ENCODE results near the gene NTM. TPM values are rescaled to one million over a fixed set of nuclear protein-coding genes. Genes with fewer than 3 reads are reported as not detected.

NTM gene
- polyA plus RNA-seq, 4 donors: 0.94 to 3.1 (median 1.4) TPM; not detected in 1

GRCh38 chr11:131763193-131763890 lies 392.9 kb downstream of the NTM start:
- no peak for DNase-seq
- H3K36me3 ChIP-seq (ENCODE audit: control insufficient read depth in 3 of 3, insufficient read depth in 2 of 3, low read depth in 1 of 3, low read length in 3 of 3): no peaks in the 10 kb centered on the region
- no peak for FAIRE-seq
- no peaks in the 10 kb centered on the region for H3K9me3 ChIP-seq (ENCODE audit: control insufficient read depth in 2 of 2, insufficient read depth in 1 of 2, low read depth in 1 of 2, low read length in 1 of 2)
- H3K4me1 ChIP-seq (ENCODE audit: control insufficient read depth in 3 of 3, insufficient read depth in 2 of 3, low read depth in 1 of 3, low read length in 2 of 3): no peaks in the 10 kb centered on the region
- no peak overlapping the region for H3K27ac ChIP-seq (ENCODE audit: low read depth in 1 of 3, low read length in 2 of 3)
- no peaks in the 10 kb centered on the region for H3K27me3 ChIP-seq (ENCODE audit: control insufficient read depth in 3 of 3, insufficient read depth in 3 of 3, low read length in 3 of 3)
- H3K4me3 ChIP-seq (ENCODE audit: low read depth in 1 of 3, low read length in 3 of 3): no peak overlapping the region
- WGBS, 3 donors: 42 to 50% (median 43%) methylated on average over 4 of the region's 4 CpGs

GRCh38 chr11:131764126-131764525 lies 393.7 kb downstream of the NTM start:
- DNase-seq (no peak), FAIRE-seq (no peak)
- Histone ChIP-seq H3K4me3 (ENCODE audit: low read depth in 1 of 3, low read length in 3 of 3) (no peak overlapping the region), H3K4me1 (ENCODE audit: control insufficient read depth in 3 of 3, insufficient read depth in 2 of 3, low read depth in 1 of 3, low read length in 2 of 3) (no peaks in the 10 kb centered on the region), H3K27me3 (ENCODE audit: control insufficient read depth in 3 of 3, insufficient read depth in 3 of 3, low read length in 3 of 3) (no peaks in the 10 kb centered on the region), H3K36me3 (ENCODE audit: control insufficient read depth in 3 of 3, insufficient read depth in 2 of 3, low read depth in 1 of 3, low read length in 3 of 3) (no peaks in the 10 kb centered on the region), H3K27ac (ENCODE audit: low read depth in 1 of 3, low read length in 2 of 3) (no peak overlapping the region), H3K9me3 (ENCODE audit: control insufficient read depth in 2 of 2, insufficient read depth in 1 of 2, low read depth in 1 of 2, low read length in 1 of 2) (no peaks in the 10 kb centered on the region)
- WGBS, 3 donors: 74 to 84% (median 75%) methylated on average over 5 of the region's 5 CpGs

- WGBS, 3 donors: 65 to 73% (median 71%) methylated on average over 3 of the region's 3 CpGs
- no peak for FAIRE-seq
- Histone ChIP-seq H3K27ac (ENCODE audit: low read depth in 1 of 3, low read length in 2 of 3) (no peak overlapping the region), H3K9me3 (ENCODE audit: control insufficient read depth in 2 of 2, insufficient read depth in 1 of 2, low read depth in 1 of 2, low read length in 1 of 2) (no peaks in the 10 kb centered on the region), H3K36me3 (ENCODE audit: control insufficient read depth in 3 of 3, insufficient read depth in 2 of 3, low read depth in 1 of 3, low read length in 3 of 3) (no peaks in the 10 kb centered on the region), H3K27me3 (ENCODE audit: control insufficient read depth in 3 of 3, insufficient read depth in 3 of 3, low read length in 3 of 3) (no peaks in the 10 kb centered on the region), H3K4me1 (ENCODE audit: control insufficient read depth in 3 of 3, insufficient read depth in 2 of 3, low read depth in 1 of 3, low read length in 2 of 3) (no peaks in the 10 kb centered on the region), H3K4me3 (ENCODE audit: low read depth in 1 of 3, low read length in 3 of 3) (no peak overlapping the region)
- no peak for DNase-seq
These were observed 394.2 kb downstream of the NTM start for GRCh38 chr11:131764649-131765048.

GRCh38 chr11:131766637-131767036 lies 396.2 kb downstream of the NTM start:
- H3K27ac ChIP-seq (ENCODE audit: low read depth in 1 of 3, low read length in 2 of 3): no peak overlapping the region
- H3K27me3 ChIP-seq (ENCODE audit: control insufficient read depth in 3 of 3, insufficient read depth in 3 of 3, low read length in 3 of 3): no peaks in the 10 kb centered on the region
- no peaks in the 10 kb centered on the region for H3K4me1 ChIP-seq (ENCODE audit: control insufficient read depth in 3 of 3, insufficient read depth in 2 of 3, low read depth in 1 of 3, low read length in 2 of 3)
- H3K36me3 ChIP-seq (ENCODE audit: control insufficient read depth in 3 of 3, insufficient read depth in 2 of 3, low read depth in 1 of 3, low read length in 3 of 3): no peaks in the 10 kb centered on the region
- DNase-seq: no peak
- 83 to 84% (median 83%) methylated on average over 7 of the region's 7 CpGs for WGBS, 3 donors
- H3K4me3 ChIP-seq (ENCODE audit: low read depth in 1 of 3, low read length in 3 of 3): no peak overlapping the region
- FAIRE-seq: no peak
- H3K9me3 ChIP-seq (ENCODE audit: control insufficient read depth in 2 of 2, insufficient read depth in 1 of 2, low read depth in 1 of 2, low read length in 1 of 2): no peaks in the 10 kb centered on the region

GRCh38 chr11:131767421-131767820 lies 397.0 kb downstream of the NTM start:
- H3K27me3 ChIP-seq (ENCODE audit: control insufficient read depth in 3 of 3, insufficient read depth in 3 of 3, low read length in 3 of 3): no peaks in the 10 kb centered on the region
- DNase-seq (no peak), FAIRE-seq (no peak)
- H3K36me3 ChIP-seq (ENCODE audit: control insufficient read depth in 3 of 3, insufficient read depth in 2 of 3, low read depth in 1 of 3, low read length in 3 of 3): no peaks in the 10 kb centered on the region
- no peaks in the 10 kb centered on the region for H3K4me1 ChIP-seq (ENCODE audit: control insufficient read depth in 3 of 3, insufficient read depth in 2 of 3, low read depth in 1 of 3, low read length in 2 of 3)
- H3K9me3 ChIP-seq (ENCODE audit: control insufficient read depth in 2 of 2, insufficient read depth in 1 of 2, low read depth in 1 of 2, low read length in 1 of 2): no peaks in the 10 kb centered on the region
- no peak overlapping the region for H3K4me3 ChIP-seq (ENCODE audit: low read depth in 1 of 3, low read length in 3 of 3)
- no peak overlapping the region for H3K27ac ChIP-seq (ENCODE audit: low read depth in 1 of 3, low read length in 2 of 3)
- WGBS, 3 donors: 75 to 85% (median 76%) methylated on average over 4 of the region's 4 CpGs

- H3K4me3 ChIP-seq (ENCODE audit: low read depth in 1 of 3, low read length in 3 of 3): no peak overlapping the region
- no peak for FAIRE-seq
- WGBS, 3 donors: 66 to 74% (median 72%) methylated on average over 5 of the region's 5 CpGs
These were observed 400.4 kb downstream of the NTM start for GRCh38 chr11:131770801-131771200.

GRCh38 chr11:131771471-131771870 lies 401.1 kb downstream of the NTM start:
- H3K4me3 ChIP-seq (ENCODE audit: low read depth in 1 of 3, low read length in 3 of 3): no peak overlapping the region
- no peaks in the 10 kb centered on the region for H3K9me3 ChIP-seq (ENCODE audit: control insufficient read depth in 2 of 2, insufficient read depth in 1 of 2, low read depth in 1 of 2, low read length in 1 of 2)
- H3K4me1 ChIP-seq (ENCODE audit: control insufficient read depth in 3 of 3, insufficient read depth in 2 of 3, low read depth in 1 of 3, low read length in 2 of 3): no peaks in the 10 kb centered on the region
- WGBS, 3 donors: 42 to 53% (median 45%) methylated on average over 1 of the region's 1 CpG
- no peak overlapping the region for H3K27ac ChIP-seq (ENCODE audit: low read depth in 1 of 3, low read length in 2 of 3)
- no peaks in the 10 kb centered on the region for H3K36me3 ChIP-seq (ENCODE audit: control insufficient read depth in 3 of 3, insufficient read depth in 2 of 3, low read depth in 1 of 3, low read length in 3 of 3)
- no peaks in the 10 kb centered on the region for H3K27me3 ChIP-seq (ENCODE audit: control insufficient read depth in 3 of 3, insufficient read depth in 3 of 3, low read length in 3 of 3)
- DNase-seq: no peak
- FAIRE-seq: no peak

More at GRCh38 chr11:131770801-131771200, 400.4 kb downstream of the NTM start:
- H3K36me3 ChIP-seq (ENCODE audit: control insufficient read depth in 3 of 3, insufficient read depth in 2 of 3, low read depth in 1 of 3, low read length in 3 of 3): no peaks in the 10 kb centered on the region
- H3K27me3 ChIP-seq (ENCODE audit: control insufficient read depth in 3 of 3, insufficient read depth in 3 of 3, low read length in 3 of 3): no peaks in the 10 kb centered on the region
- DNase-seq: no peak
- H3K27ac ChIP-seq (ENCODE audit: low read depth in 1 of 3, low read length in 2 of 3): no peak overlapping the region
- no peaks in the 10 kb centered on the region for H3K4me1 ChIP-seq (ENCODE audit: control insufficient read depth in 3 of 3, insufficient read depth in 2 of 3, low read depth in 1 of 3, low read length in 2 of 3)
- H3K9me3 ChIP-seq (ENCODE audit: control insufficient read depth in 2 of 2, insufficient read depth in 1 of 2, low read depth in 1 of 2, low read length in 1 of 2): no peaks in the 10 kb centered on the region

- FAIRE-seq (no peak), DNase-seq (no peak)
- H3K9me3 ChIP-seq (ENCODE audit: control insufficient read depth in 2 of 2, insufficient read depth in 1 of 2, low read depth in 1 of 2, low read length in 1 of 2): no peaks in the 10 kb centered on the region
- H3K36me3 ChIP-seq (ENCODE audit: control insufficient read depth in 3 of 3, insufficient read depth in 2 of 3, low read depth in 1 of 3, low read length in 3 of 3): no peaks in the 10 kb centered on the region
- no peaks in the 10 kb centered on the region for H3K4me1 ChIP-seq (ENCODE audit: control insufficient read depth in 3 of 3, insufficient read depth in 2 of 3, low read depth in 1 of 3, low read length in 2 of 3)
- no peak overlapping the region for H3K4me3 ChIP-seq (ENCODE audit: low read depth in 1 of 3, low read length in 3 of 3)
- H3K27me3 ChIP-seq (ENCODE audit: control insufficient read depth in 3 of 3, insufficient read depth in 3 of 3, low read length in 3 of 3): no peaks in the 10 kb centered on the region
- 75 to 80% (median 79%) methylated on average over 6 of the region's 6 CpGs for WGBS, 3 donors
- no peak overlapping the region for H3K27ac ChIP-seq (ENCODE audit: low read depth in 1 of 3, low read length in 2 of 3)
These were observed 403.2 kb downstream of the NTM start for GRCh38 chr11:131773626-131774025.

- H3K36me3 ChIP-seq (ENCODE audit: control insufficient read depth in 3 of 3, insufficient read depth in 2 of 3, low read depth in 1 of 3, low read length in 3 of 3): no peaks in the 10 kb centered on the region
- 68 to 75% (median 72%) methylated on average over 3 of the region's 3 CpGs for WGBS, 3 donors
- FAIRE-seq (no peak), DNase-seq (no peak)
- no peaks in the 10 kb centered on the region for H3K4me1 ChIP-seq (ENCODE audit: control insufficient read depth in 3 of 3, insufficient read depth in 2 of 3, low read depth in 1 of 3, low read length in 2 of 3)
- no peak overlapping the region for H3K27ac ChIP-seq (ENCODE audit: low read depth in 1 of 3, low read length in 2 of 3)
- H3K4me3 ChIP-seq (ENCODE audit: low read depth in 1 of 3, low read length in 3 of 3): no peak overlapping the region
- no peaks in the 10 kb centered on the region for H3K27me3 ChIP-seq (ENCODE audit: control insufficient read depth in 3 of 3, insufficient read depth in 3 of 3, low read length in 3 of 3)
- no peaks in the 10 kb centered on the region for H3K9me3 ChIP-seq (ENCODE audit: control insufficient read depth in 2 of 2, insufficient read depth in 1 of 2, low read depth in 1 of 2, low read length in 1 of 2)
These were observed 405.8 kb downstream of the NTM start for GRCh38 chr11:131776211-131776610.

Measured in small intestine (tissue), 7 donors.